ENCODE measurements around the gene UBA6.

Gene UBA6

GRCh38 chr4:67603310-67604028 lies 97.5 kb downstream of the UBA6 start:
- H3K9ac ChIP-seq (ENCODE audit: low read length), result no peak overlapping the region
- no peaks in the 10 kb centered on the region for H3K9me3 ChIP-seq (ENCODE audit: control insufficient read depth, low read depth, low read length)
- no peak overlapping the region for H3K4me3 ChIP-seq (ENCODE audit: low read length)
- H3K27ac ChIP-seq (ENCODE audit: low read length), result no peak overlapping the region
- H3K27me3 ChIP-seq (ENCODE audit: control insufficient read depth, insufficient read depth, low read length), result no peaks in the 10 kb centered on the region
- H3K4me1 ChIP-seq (ENCODE audit: control insufficient read depth, low read depth, low read length), result no peaks in the 10 kb centered on the region
- no peaks in the 10 kb centered on the region for H3K36me3 ChIP-seq (ENCODE audit: control insufficient read depth, low read depth, low read length)

GRCh38 chr4:67593741-67594175 lies 107.2 kb downstream of the UBA6 start:
- H3K27ac ChIP-seq (ENCODE audit: low read length), result no peak overlapping the region
- no peak overlapping the region for H3K9ac ChIP-seq (ENCODE audit: low read length)
- H3K36me3 ChIP-seq (ENCODE audit: control insufficient read depth, low read depth, low read length), result no peaks in the 10 kb centered on the region
- H3K4me1 ChIP-seq (ENCODE audit: control insufficient read depth, low read depth, low read length), result no peaks in the 10 kb centered on the region
- H3K4me3 ChIP-seq (ENCODE audit: low read length), result no peak overlapping the region
- H3K27me3 ChIP-seq (ENCODE audit: control insufficient read depth, insufficient read depth, low read length), result no peaks in the 10 kb centered on the region
- peaks cover 4% of the 10 kb centered on the region for H3K9me3 ChIP-seq (ENCODE audit: control insufficient read depth, low read depth, low read length)

GRCh38 chr4:67587156-67587555 lies 113.8 kb downstream of the UBA6 start:
- H3K9me3 ChIP-seq (ENCODE audit: control insufficient read depth, low read depth, low read length), result no peaks in the 10 kb centered on the region
- no peak overlapping the region for H3K9ac ChIP-seq (ENCODE audit: low read length)
- no peaks in the 10 kb centered on the region for H3K4me1 ChIP-seq (ENCODE audit: control insufficient read depth, low read depth, low read length)
- H3K27me3 ChIP-seq (ENCODE audit: control insufficient read depth, insufficient read depth, low read length), result no peaks in the 10 kb centered on the region
- H3K4me3 ChIP-seq (ENCODE audit: low read length), result no peak overlapping the region
- H3K27ac ChIP-seq (ENCODE audit: low read length), result no peak overlapping the region
- H3K36me3 ChIP-seq (ENCODE audit: control insufficient read depth, low read depth, low read length), result no peaks in the 10 kb centered on the region

- H3K9me3 ChIP-seq (ENCODE audit: control insufficient read depth, low read depth, low read length), result no peaks in the 10 kb centered on the region
- no peak overlapping the region for H3K9ac ChIP-seq (ENCODE audit: low read length)
- no peaks in the 10 kb centered on the region for H3K4me1 ChIP-seq (ENCODE audit: control insufficient read depth, low read depth, low read length)
- H3K4me3 ChIP-seq (ENCODE audit: low read length), result no peak overlapping the region
- no peak overlapping the region for H3K27ac ChIP-seq (ENCODE audit: low read length)
- no peaks in the 10 kb centered on the region for H3K27me3 ChIP-seq (ENCODE audit: control insufficient read depth, insufficient read depth, low read length)
- H3K36me3 ChIP-seq (ENCODE audit: control insufficient read depth, low read depth, low read length), result no peaks in the 10 kb centered on the region
Measured at GRCh38 chr4:67584496-67584895, 116.5 kb downstream of the UBA6 start.

- no peak overlapping the region for H3K27ac ChIP-seq (ENCODE audit: low read length)
- H3K9ac ChIP-seq (ENCODE audit: low read length), result no peak overlapping the region
- no peaks in the 10 kb centered on the region for H3K27me3 ChIP-seq (ENCODE audit: control insufficient read depth, insufficient read depth, low read length)
- H3K4me3 ChIP-seq (ENCODE audit: low read length), result no peak overlapping the region
- no peaks in the 10 kb centered on the region for H3K9me3 ChIP-seq (ENCODE audit: control insufficient read depth, low read depth, low read length)
- no peaks in the 10 kb centered on the region for H3K36me3 ChIP-seq (ENCODE audit: control insufficient read depth, low read depth, low read length)
- H3K4me1 ChIP-seq (ENCODE audit: control insufficient read depth, low read depth, low read length), result no peaks in the 10 kb centered on the region
Measured at GRCh38 chr4:67581913-67582312, 119.0 kb downstream of the UBA6 start.

- H3K9ac ChIP-seq (ENCODE audit: low read length), result no peak overlapping the region
- no peak overlapping the region for H3K27ac ChIP-seq (ENCODE audit: low read length)
- no peaks in the 10 kb centered on the region for H3K36me3 ChIP-seq (ENCODE audit: control insufficient read depth, low read depth, low read length)
Measured at GRCh38 chr4:67581208-67581857, 119.6 kb downstream of the UBA6 start.

GRCh38 chr4:67580577-67580976 lies 120.4 kb downstream of the UBA6 start:
- Histone ChIP-seq H3K36me3 (ENCODE audit: control insufficient read depth, low read depth, low read length) (no peaks in the 10 kb centered on the region), H3K27me3 (ENCODE audit: control insufficient read depth, insufficient read depth, low read length) (no peaks in the 10 kb centered on the region), H3K4me1 (ENCODE audit: control insufficient read depth, low read depth, low read length) (peaks cover 4% of the 10 kb centered on the region), H3K9ac (ENCODE audit: low read length) (no peak overlapping the region), H3K4me3 (ENCODE audit: low read length) (no peak overlapping the region), H3K27ac (ENCODE audit: low read length) (no peak overlapping the region), H3K9me3 (ENCODE audit: control insufficient read depth, low read depth, low read length) (no peaks in the 10 kb centered on the region)

More at GRCh38 chr4:67581208-67581857, 119.6 kb downstream of the UBA6 start:
- no peaks in the 10 kb centered on the region for H3K9me3 ChIP-seq (ENCODE audit: control insufficient read depth, low read depth, low read length)
- H3K4me1 ChIP-seq (ENCODE audit: control insufficient read depth, low read depth, low read length), result no peaks in the 10 kb centered on the region
- H3K27me3 ChIP-seq (ENCODE audit: control insufficient read depth, insufficient read depth, low read length), result no peaks in the 10 kb centered on the region
- H3K4me3 ChIP-seq (ENCODE audit: low read length), result no peak overlapping the region

- no peak overlapping the region for H3K27ac ChIP-seq (ENCODE audit: low read length)
- H3K9ac ChIP-seq (ENCODE audit: low read length), result no peak overlapping the region
- no peaks in the 10 kb centered on the region for H3K9me3 ChIP-seq (ENCODE audit: control insufficient read depth, low read depth, low read length)
- no peaks in the 10 kb centered on the region for H3K36me3 ChIP-seq (ENCODE audit: control insufficient read depth, low read depth, low read length)
- H3K4me3 ChIP-seq (ENCODE audit: low read length), result no peak overlapping the region
- peaks cover 8% of the 10 kb centered on the region for H3K4me1 ChIP-seq (ENCODE audit: control insufficient read depth, low read depth, low read length)
- H3K27me3 ChIP-seq (ENCODE audit: control insufficient read depth, insufficient read depth, low read length), result no peaks in the 10 kb centered on the region
Measured at GRCh38 chr4:67576538-67576937, 124.4 kb downstream of the UBA6 start.

GRCh38 chr4:67576059-67576466 lies 124.9 kb downstream of the UBA6 start:
- Histone ChIP-seq H3K4me1 (ENCODE audit: control insufficient read depth, low read depth, low read length) (peaks cover 8% of the 10 kb centered on the region), H3K9ac (ENCODE audit: low read length) (no peak overlapping the region), H3K27me3 (ENCODE audit: control insufficient read depth, insufficient read depth, low read length) (no peaks in the 10 kb centered on the region), H3K4me3 (ENCODE audit: low read length) (no peak overlapping the region), H3K9me3 (ENCODE audit: control insufficient read depth, low read depth, low read length) (no peaks in the 10 kb centered on the region), H3K27ac (ENCODE audit: low read length) (no peak overlapping the region), H3K36me3 (ENCODE audit: control insufficient read depth, low read depth, low read length) (no peaks in the 10 kb centered on the region)

GRCh38 chr4:67575232-67576058 lies 125.5 kb downstream of the UBA6 start:
- Histone ChIP-seq H3K9ac (ENCODE audit: low read length) (no peak overlapping the region), H3K36me3 (ENCODE audit: control insufficient read depth, low read depth, low read length) (no peaks in the 10 kb centered on the region), H3K4me3 (ENCODE audit: low read length) (no peak overlapping the region), H3K27ac (ENCODE audit: low read length) (no peak overlapping the region), H3K27me3 (ENCODE audit: control insufficient read depth, insufficient read depth, low read length) (no peaks in the 10 kb centered on the region), H3K4me1 (ENCODE audit: control insufficient read depth, low read depth, low read length) (peaks cover 8% of the 10 kb centered on the region), H3K9me3 (ENCODE audit: control insufficient read depth, low read depth, low read length) (no peaks in the 10 kb centered on the region)

- Histone ChIP-seq H3K9ac (ENCODE audit: low read length) (no peak overlapping the region), H3K27ac (ENCODE audit: low read length) (no peak overlapping the region)
Measured at GRCh38 chr4:67573193-67573592, 127.8 kb downstream of the UBA6 start.

More at GRCh38 chr4:67573193-67573592, 127.8 kb downstream of the UBA6 start:
- Histone ChIP-seq H3K27me3 (ENCODE audit: control insufficient read depth, insufficient read depth, low read length) (no peaks in the 10 kb centered on the region), H3K4me3 (ENCODE audit: low read length) (no peak overlapping the region), H3K4me1 (ENCODE audit: control insufficient read depth, low read depth, low read length) (peaks cover 8% of the 10 kb centered on the region), H3K36me3 (ENCODE audit: control insufficient read depth, low read depth, low read length) (no peaks in the 10 kb centered on the region), H3K9me3 (ENCODE audit: control insufficient read depth, low read depth, low read length) (no peaks in the 10 kb centered on the region)

Measured in iPS-18a (cell line).